Kidney epithelial cell (primary cell): Measurements from ENCODE around the gene RGS12. TPM values are rescaled to one million over a fixed set of nuclear protein-coding genes. Genes with fewer than 3 reads are reported as not detected.

Experiments
- DNase-seq: peaks from one replicate; pipeline ENCODE4 v3.0.0-alpha.2; 2010; ENCODE audit warnings: low read depth
- H3K27me3 ChIP-seq: 2 replicates; pipeline ENCODE4 v1.6.0; 2011; ENCODE audit warnings: low read length; ENCODE audit not compliant: control insufficient read depth, insufficient read depth
- H3K36me3 ChIP-seq: 2 replicates; pipeline ENCODE4 v1.5.1; 2011; ENCODE audit warnings: low read length; ENCODE audit not compliant: control insufficient read depth, insufficient read depth
- H3K4me3 ChIP-seq: 2 replicates; pipeline ENCODE4 v1.5.1; 2011; ENCODE audit warnings: low read depth, mild to moderate bottlenecking, control low read depth, low read length
- CTCF ChIP-seq: IDR thresholded peaks from 2 replicates; pipeline ENCODE4 v1.5.1; 2011; ENCODE audit warnings: mild to moderate bottlenecking, moderate library complexity, low read length, control low read depth, inconsistent platforms; ENCODE audit not compliant: insufficient read depth, poor library complexity, severe bottlenecking
- total RNA-seq: library from RNA; depleted of rRNA; stranded (reverse); fragments of >200 nt; gene quantifications from 2 replicates; pipeline ENCODE4 v1.2.3, GENCODE V29; 2015

RGS12 gene
- total RNA-seq, 1 donor from 2014 or later, result 28.7 TPM

- H3K27me3 ChIP-seq, result no peaks in the 10 kb centered on the region
- DNase-seq, result no peak
Observed at GRCh38 chr4:3253808-3254207, 39.0 kb upstream of the RGS12 start.

DNA sequence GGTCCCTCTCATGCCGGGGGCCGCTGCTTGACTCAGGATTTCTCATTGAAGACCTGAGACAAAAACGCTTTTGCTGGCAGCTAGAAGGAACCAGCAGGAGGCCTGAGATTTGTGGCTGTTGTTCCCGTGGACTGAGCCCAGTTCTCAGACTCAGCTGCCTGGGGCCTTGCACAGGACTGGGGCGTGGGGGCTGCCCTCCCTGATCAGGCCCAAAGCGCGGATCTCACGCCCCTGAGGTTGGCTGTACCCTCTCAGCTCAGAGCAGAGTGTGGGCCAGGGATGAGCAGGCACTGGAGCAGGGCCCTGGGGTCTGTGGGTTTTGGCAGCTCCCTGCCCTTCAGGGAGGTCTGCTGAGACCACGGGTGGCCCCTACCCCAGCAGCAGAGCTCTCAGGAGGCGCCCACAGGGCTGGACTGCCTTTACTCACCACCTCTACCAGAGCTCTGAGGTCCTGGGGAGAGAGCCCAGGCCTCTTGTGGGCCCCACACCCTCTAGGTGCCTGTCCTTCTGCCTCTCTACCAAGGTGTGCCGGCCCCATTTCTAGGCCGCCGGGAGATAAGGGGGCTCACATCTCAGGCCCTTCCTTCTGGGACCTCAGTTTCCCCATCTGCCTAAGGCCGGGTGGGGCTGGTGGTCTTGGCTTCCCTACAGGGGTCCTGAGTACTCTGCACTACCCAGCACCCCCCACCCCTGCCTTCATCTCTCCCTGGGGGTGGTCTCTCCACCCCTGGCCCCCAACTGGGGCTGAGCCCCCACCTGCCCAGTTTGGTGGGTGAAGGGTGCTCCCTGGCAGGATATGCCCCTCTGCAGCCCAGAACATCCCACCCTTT, 38.3 kb upstream of the RGS12 start:
- DNase-seq, result no peak
- no peak for TF ChIP-seq CTCF
- H3K4me3 ChIP-seq, result no peak overlapping the region
- H3K27me3 ChIP-seq, result no peaks in the 10 kb centered on the region
- H3K36me3 ChIP-seq, result no peaks in the 10 kb centered on the region

More at GRCh38 chr4:3253808-3254207, 39.0 kb upstream of the RGS12 start:
- no peak overlapping the region for H3K4me3 ChIP-seq
- H3K36me3 ChIP-seq, result no peaks in the 10 kb centered on the region
- TF ChIP-seq CTCF, result no peak

GRCh38 chr4:3255611-3256186, 37.1 kb upstream of the RGS12 start:
- Histone ChIP-seq H3K27me3 (no peaks in the 10 kb centered on the region), H3K4me3 (no peak overlapping the region), H3K36me3 (no peaks in the 10 kb centered on the region)
- TF ChIP-seq CTCF, result no peak
- DNase-seq, result no peak

GRCh38 chr4:3256230-3257102, 36.4 kb upstream of the RGS12 start:
- no peak for DNase-seq
- no peaks in the 10 kb centered on the region for H3K36me3 ChIP-seq
- no peak for TF ChIP-seq CTCF
- no peak overlapping the region for H3K4me3 ChIP-seq
- no peaks in the 10 kb centered on the region for H3K27me3 ChIP-seq

DNA sequence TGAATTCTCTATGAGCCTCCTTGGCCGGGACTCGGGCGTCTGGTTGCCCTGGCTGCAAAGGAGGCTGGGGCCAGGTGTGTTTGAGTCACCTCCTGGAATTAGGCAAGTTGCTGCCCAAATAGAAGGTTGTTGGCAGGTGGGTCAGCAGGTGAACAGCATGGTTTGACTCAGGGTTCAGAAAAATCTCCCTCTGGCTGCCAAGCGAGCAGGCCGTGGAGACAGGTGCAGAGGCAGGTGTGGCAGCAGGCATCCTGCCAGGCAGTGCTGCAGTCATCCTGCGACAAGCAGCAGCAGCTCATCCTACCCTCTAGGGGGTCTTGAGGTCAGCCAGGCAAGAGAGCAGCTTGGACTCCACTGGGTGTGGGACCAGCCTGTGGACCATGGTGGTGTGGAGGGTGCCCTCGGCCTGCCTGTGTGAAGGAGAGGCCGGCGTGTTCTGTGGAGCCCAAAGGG, 35.7 kb upstream of the RGS12 start:
- peak; percentile 4 for DNase-seq
- H3K36me3 ChIP-seq, result no peaks in the 10 kb centered on the region
- H3K27me3 ChIP-seq, result no peaks in the 10 kb centered on the region
- no peak for TF ChIP-seq CTCF
- H3K4me3 ChIP-seq, result no peak overlapping the region
